Astrocyte of the hippocampus (primary cell): Measurements from ENCODE around the gene WDFY2.
A peak's percentile ranks its signal among the peaks of the same experiment; 100 is the strongest.

Source experiments
- DNase-seq: peaks from one replicate; pipeline ENCODE4 v3.0.0; 2011; ENCODE audit warnings: low read depth, low spot score

The WDFY2 gene

GRCh38 chr13:51795419-51795818, 211.2 kb downstream of the WDFY2 start:
- DNase-seq = no peak

- DNase-seq = no peak
Observed at GRCh38 chr13:51796546-51796945, 212.3 kb downstream of the WDFY2 start.

- DNase-seq = peak; percentile 86
Observed at GRCh38 chr13:51797664-51798488, 213.6 kb downstream of the WDFY2 start.

GRCh38 chr13:51799261-51799660, 215.0 kb downstream of the WDFY2 start:
- DNase-seq = no peak

- no peak for DNase-seq
Observed at GRCh38 chr13:51800486-51800885, 216.2 kb downstream of the WDFY2 start.

- DNase-seq = peak; percentile 52
Observed at GRCh38 chr13:51801631-51802099, 217.4 kb downstream of the WDFY2 start.

GRCh38 chr13:51802631-51803418, 218.6 kb downstream of the WDFY2 start:
- no peak for DNase-seq

GRCh38 chr13:51803422-51804294, 219.4 kb downstream of the WDFY2 start, which contains the start of gene DHRS12:
Gene DHRS12 (minus strand): TSS chr13:51804163. CDS start chr13:51799659, 4,504 bp downstream.
- peak; percentile 93 for DNase-seq

GRCh38 chr13:51804295-51805172, 220.3 kb downstream of the WDFY2 start:
- DNase-seq = no peak

- DNase-seq = no peak
Observed at GRCh38 chr13:51805313-51805712, 221.1 kb downstream of the WDFY2 start.

- DNase-seq = no peak
Observed at GRCh38 chr13:51805925-51806324, 221.7 kb downstream of the WDFY2 start.

GRCh38 chr13:51806566-51806965, 222.3 kb downstream of the WDFY2 start:
- DNase-seq = no peak

GRCh38 chr13:51807041-51807440, 222.8 kb downstream of the WDFY2 start:
- DNase-seq = no peak

- no peak for DNase-seq
Observed at GRCh38 chr13:51808811-51809210, 224.5 kb downstream of the WDFY2 start.

- no peak for DNase-seq
Observed at GRCh38 chr13:51811046-51811445, 226.8 kb downstream of the WDFY2 start.

GRCh38 chr13:51811920-51812451, 227.7 kb downstream of the WDFY2 start:
- DNase-seq = no peak

- no peak for DNase-seq
Observed at GRCh38 chr13:51814071-51814470, 229.8 kb downstream of the WDFY2 start.

- DNase-seq = peak; percentile 81
Observed at GRCh38 chr13:51814825-51815650, 230.8 kb downstream of the WDFY2 start.

GRCh38 chr13:51815848-51816247, 231.6 kb downstream of the WDFY2 start:
- DNase-seq = no peak
